Immature natural killer cell (primary cell): ENCODE data around the gene WNK2. TPM values are rescaled to one million over a fixed set of nuclear protein-coding genes. Genes with fewer than 3 reads are reported as not detected.

Experiments
- polyA plus RNA-seq, 3 donors: library from polyadenylated mRNA; unstranded; fragments of 300-500 nt; fragmentation: Illumina TruSeq; gene quantifications; one replicate each; pipeline ENCODE4 v1.2.3, GENCODE V29; 2021

WNK2 gene
- polyA plus RNA-seq, 3 donors from 2014 or later, result not detected

Other genes with a start within 250 kb of the WNK2 start
- 100 to 1,000 TPM in 1 of 3 donors, 10 to 100 TPM in 2; 46.9 to 137 (median 57.0) TPM for gene FGD3, start 236.6 kb upstream of the WNK2 start, polyA plus RNA-seq
- gene SUSD3, start 125.4 kb upstream of the WNK2 start, polyA plus RNA-seq, result 1 to 10 TPM in 2 of 3 donors, not detected in 1; 3.5 to 5.2 TPM
- gene CARD19, start 87.9 kb upstream of the WNK2 start, polyA plus RNA-seq, result 100 to 1,000 TPM in 1 of 3 donors, 10 to 100 TPM in 2; 55.1 to 105 (median 78.8) TPM
- gene NINJ1, start 49.9 kb upstream of the WNK2 start, polyA plus RNA-seq, result 10 to 100 TPM; 51.3 to 91.0 (median 54.0) TPM